GM18517 (cell line): Measurements from ENCODE around the gene BCAN.
"Not testable (repeated sequence)": the region's sequence is repeated elsewhere in the genome, so short reads cannot be mapped to it uniquely, and the experiment has no call there.

Experiments
- ATAC-seq: cut with Tn5 transposase; IDR thresholded peaks from one replicate; pipeline ENCODE4 v1.9.1; 2021; ENCODE audit warnings: mild to moderate bottlenecking, moderate library complexity; ENCODE audit not compliant: unreplicated experiment

Gene BCAN, protein sequence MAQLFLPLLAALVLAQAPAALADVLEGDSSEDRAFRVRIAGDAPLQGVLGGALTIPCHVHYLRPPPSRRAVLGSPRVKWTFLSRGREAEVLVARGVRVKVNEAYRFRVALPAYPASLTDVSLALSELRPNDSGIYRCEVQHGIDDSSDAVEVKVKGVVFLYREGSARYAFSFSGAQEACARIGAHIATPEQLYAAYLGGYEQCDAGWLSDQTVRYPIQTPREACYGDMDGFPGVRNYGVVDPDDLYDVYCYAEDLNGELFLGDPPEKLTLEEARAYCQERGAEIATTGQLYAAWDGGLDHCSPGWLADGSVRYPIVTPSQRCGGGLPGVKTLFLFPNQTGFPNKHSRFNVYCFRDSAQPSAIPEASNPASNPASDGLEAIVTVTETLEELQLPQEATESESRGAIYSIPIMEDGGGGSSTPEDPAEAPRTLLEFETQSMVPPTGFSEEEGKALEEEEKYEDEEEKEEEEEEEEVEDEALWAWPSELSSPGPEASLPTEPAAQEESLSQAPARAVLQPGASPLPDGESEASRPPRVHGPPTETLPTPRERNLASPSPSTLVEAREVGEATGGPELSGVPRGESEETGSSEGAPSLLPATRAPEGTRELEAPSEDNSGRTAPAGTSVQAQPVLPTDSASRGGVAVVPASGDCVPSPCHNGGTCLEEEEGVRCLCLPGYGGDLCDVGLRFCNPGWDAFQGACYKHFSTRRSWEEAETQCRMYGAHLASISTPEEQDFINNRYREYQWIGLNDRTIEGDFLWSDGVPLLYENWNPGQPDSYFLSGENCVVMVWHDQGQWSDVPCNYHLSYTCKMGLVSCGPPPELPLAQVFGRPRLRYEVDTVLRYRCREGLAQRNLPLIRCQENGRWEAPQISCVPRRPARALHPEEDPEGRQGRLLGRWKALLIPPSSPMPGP

DNA sequence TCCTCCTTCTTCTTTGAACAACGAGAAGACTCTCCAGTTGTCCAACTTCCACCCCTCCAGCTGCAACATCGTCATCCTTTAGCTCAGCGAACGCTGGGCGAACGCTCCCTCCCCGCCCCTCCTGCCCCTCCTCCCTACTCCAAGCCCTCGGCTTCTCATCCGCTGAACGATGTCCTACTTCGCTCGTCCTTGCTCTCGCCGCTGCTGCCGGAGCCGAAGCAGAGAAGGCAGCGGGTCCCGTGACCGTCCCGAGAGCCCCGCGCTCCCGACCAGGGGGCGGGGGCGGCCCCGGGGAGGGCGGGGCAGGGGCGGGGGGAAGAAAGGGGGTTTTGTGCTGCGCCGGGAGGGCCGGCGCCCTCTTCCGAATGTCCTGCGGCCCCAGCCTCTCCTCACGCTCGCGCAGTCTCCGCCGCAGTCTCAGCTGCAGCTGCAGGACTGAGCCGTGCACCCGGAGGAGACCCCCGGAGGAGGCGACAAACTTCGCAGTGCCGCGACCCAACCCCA, at the start of gene BCAN:
BCAN (plus strand) TSS at position 357 of the 504 bp plus-strand sequence. CDS start 3,938 bp downstream, outside the sequence.
- ATAC-seq, result no peak

DNA sequence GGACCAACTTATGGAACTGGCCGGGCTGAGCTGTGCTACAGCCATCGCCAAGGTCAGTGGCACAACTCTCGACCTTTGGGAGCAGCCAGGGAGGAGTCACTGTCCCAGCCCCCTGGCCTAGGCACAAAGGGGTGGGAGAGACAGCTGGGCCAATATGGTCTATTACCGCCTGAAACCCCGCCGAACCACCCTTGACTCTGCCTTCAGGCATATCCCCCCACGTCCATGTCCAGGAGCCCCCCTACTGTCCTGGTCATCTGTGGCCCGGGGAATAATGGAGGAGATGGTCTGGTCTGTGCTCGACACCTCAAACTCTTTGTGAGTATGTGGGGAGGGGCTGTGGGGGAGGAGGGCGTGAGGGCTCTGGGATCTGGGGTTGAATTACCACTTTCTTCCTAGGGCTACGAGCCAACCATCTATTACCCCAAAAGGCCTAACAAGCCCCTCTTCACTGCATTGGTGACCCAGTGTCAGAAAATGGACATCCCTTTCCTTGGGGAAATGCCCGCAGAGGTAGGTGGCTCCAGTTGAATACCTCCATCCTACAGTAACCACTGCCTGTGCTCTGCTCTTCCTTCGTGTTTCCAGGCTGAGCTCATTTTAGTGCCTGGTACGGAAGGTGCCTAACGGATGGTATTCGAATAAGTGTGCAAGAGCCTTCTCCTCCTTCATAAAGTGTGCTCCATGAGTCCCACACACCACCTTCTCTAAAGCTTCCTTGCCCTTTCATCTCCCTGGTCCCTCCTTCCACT, 49.6 kb upstream of the BCAN start:
- no peak for ATAC-seq

DNA sequence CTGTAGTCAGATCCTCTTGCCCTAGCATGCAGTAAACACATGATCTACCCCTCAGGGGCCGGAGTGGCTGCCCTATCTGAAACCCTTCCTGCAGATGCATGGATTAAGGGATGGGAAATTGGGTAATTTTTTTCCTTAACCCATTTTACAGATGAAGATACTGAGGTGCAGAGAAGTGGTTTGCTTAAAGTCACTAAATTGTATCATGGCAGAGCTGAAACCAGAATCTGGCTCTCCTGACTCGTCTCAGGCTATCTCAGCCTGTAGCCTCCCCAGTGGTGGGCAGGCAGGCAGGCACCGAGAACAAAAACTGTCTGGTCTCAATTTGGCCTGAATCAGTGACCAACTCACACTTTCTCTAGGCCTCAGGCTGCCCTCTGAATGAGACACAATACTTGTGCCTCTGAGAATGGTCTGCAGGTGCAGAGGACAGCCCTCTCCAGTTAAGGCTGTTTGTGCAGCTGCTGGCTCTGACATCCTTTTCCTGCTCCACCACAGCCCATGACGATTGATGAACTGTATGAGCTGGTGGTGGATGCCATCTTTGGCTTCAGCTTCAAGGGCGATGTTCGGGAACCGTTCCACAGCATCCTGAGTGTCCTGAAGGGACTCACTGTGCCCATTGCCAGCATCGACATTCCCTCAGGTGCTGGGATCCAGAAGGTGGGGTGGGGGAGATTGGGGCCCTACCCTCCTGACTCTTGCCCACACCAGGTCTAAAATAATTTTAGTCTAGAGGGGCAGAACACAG, 48.8 kb upstream of the BCAN start:
- no peak for ATAC-seq

DNA sequence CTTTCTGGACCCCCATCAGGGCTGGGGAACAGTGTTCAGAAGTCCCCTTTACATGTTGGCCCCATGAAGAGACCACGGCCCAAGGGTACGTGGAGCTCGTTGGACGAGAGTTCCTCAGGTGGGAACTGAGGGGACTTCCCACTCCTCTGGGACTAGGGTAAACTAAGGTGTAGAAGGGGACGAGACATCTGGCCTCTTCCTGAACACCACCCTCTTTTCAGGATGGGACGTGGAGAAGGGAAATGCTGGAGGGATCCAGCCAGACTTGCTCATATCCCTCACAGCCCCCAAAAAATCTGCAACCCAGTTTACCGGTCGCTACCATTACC, 48.3 kb upstream of the BCAN start:
- no peak for ATAC-seq

DNA sequence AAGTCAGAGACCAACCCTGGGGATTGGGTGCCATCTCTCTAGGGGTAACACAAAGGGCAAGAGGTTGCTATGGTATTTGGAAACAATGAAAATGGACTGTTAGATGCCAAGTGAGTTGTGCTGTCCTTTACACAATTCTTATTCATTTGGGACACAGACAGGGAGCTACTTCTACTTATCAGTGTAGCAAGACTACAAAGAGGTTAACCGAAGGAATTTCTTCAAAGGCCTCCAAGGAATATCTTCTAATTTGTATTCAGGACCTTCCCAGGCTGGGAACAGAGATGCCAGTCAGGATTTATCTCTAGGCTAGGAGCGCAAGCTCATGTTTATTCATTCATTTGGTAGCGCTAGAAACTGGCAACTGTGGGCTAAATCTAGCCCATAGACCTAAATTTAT, 47.7 kb upstream of the BCAN start:
- ATAC-seq, result no peak

DNA sequence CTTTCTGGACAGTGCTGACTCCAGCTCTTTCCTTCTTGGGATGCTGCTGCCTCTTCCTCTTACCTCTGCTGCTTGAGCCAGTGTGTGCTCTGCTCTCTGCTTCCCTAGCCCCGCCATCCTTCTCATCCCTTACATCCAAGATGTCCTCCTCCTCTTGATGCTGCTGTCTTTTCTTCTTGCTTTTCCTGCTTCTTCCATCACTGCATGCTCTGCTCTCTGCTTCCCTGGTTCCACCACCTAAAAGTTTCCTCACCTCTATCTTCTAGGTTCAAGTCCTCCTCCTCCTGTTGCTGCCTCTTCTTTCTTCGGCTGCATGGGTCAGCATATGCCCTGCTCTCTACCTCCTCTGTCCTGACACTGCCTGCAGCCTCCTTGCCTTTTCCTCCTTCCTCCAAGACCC, 46.9 kb upstream of the BCAN start:
- no peak for ATAC-seq

DNA sequence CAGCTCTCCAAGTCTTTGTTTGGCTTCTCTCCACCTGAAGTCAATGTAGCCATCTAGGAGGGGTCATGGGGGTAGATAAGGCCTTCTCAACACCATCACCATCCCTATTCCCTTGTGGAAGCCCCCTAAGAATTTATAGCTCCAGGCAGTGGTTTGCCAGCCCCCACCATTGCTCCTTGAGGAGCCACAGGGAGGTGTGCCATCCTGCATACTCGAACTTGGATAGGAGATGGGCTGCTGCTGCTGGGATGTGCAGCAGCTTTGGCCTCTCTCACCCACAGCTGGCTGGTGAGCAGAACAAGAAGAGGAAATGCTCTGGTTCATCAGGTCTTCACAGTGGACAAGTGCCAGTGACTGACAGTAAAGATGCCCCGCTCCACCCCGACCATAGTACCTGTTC, 45.5 kb upstream of the BCAN start:
- no peak for ATAC-seq

DNA sequence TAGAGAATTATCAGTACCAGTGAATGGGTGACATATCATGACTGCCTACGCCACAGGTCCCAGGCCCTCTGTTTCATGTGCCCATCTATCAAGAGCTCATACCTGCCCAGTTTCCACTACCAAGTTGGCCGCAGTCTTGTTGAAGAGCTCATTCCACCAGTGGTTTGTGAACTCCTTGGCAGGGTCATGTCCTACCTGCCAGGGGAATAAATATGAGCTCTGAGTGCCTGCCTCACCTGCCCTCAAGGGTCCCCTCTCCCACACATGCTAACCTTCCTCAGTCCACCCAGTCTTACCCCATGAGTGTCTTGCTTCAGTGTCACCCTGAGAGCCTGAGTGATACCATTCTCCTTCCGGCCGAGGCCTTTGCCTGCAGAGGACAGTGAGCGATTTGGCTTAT, 43.8 kb upstream of the BCAN start:
- no peak for ATAC-seq

DNA sequence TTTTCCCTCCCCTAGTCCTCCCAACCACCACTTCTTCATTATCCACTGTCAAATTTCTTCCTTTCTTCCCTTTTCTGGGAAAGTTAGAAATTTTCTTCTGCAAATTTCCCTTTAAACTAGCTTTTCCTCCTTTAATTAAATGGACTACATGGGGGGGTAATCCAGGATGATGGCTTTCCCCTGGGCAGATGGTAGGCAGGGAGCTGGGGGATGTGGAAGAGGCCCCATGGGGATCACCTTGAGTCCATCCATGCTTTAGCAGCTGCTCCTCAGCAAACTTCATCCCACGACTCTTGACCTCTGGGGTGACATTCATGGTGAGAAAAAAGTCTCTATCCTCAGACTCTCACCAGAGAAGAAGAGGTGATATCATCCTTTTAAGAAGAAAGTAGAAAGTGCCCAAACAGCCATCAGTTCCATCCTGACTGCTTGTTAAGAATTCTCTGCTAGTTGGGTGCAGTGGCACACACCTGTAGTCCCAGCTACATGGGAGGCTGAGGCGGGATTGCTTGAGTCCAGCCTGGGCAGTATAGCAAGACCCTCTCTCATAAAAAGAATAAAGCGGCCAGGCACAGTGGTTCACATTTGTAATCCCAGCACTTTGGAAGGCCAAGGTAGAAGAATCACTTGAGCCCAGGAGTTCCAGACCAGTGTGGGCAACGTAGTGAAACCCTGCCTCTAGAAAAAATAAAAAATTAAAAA, 43.0 kb upstream of the BCAN start:
- ATAC-seq, result no peak

DNA sequence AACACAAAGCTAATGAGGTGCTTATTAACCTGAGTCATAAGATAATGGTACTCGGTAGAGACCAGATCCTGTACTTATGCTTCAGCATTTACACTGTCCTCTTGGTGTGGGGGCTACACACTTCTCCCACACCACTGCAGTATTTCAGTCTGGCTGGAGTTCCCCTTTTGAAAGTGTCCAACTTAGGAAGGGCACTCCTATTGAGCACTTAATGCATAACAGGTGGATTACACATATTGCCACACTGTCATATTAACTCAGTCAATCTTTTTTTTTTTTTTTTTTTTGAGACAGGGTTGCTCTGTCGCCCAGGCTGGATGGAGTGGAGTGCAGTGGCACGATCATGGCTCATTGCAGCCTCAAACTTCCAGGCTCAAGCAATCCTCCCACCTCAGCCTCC, 42.1 kb upstream of the BCAN start:
- no peak for ATAC-seq

DNA sequence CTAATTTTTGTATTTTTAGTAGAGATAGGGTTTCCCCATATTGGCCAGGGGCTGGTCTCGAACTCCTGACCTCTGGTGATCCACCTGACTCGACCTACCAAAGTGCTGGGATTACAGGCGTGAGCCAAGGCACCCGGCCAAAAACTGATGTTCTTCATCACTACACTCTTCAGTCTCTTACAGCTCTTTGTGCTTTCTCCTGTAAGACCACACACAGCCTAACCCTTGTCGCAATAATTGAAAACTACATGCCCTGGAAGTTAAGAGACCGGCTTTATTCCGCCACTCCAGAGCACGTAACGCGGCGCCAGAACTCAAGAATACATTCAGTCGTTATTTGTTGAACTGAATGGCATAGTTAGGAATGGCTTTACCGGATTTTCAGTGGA, 41.2 kb upstream of the BCAN start:
- ATAC-seq, result no peak

DNA sequence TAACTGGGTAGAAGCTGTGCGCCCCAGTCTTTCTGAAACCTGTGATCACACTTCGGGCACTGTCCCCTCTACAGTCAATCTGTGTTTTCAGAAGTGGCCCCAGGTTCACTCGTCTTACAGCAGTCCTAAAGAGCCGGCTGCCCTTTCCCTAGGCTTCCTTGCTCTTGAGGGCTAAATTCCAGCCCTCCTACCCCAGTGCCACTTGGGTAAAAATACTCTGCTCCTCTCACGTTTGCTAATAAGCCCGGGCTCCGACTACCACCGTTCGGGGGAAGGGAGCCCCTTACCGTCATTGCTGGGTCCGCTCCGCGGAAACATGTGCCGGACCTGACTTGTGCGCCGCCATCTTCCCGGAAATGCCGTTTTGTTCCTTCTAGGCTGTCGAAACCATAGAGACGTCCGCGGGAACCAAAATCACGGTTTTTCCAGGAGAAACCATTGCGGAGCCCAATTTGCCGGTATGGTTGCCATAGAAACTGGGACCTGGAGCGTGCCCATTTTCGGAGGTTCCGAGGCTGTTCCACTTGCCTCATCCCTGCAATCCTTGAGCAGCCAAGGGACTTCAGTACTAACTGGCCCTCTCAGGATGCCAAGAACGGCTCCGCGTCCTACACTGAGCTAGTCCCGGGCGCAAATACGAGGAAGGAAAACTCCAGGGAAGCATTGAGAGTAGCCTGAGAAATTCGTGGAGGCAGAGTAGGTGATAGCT, 40.6 kb upstream of the BCAN start, which contains the start of gene GPATCH4:
GPATCH4 (minus strand) TSS at position 358 of the 709 bp plus-strand sequence.
- ATAC-seq, result peak; percentile 50

DNA sequence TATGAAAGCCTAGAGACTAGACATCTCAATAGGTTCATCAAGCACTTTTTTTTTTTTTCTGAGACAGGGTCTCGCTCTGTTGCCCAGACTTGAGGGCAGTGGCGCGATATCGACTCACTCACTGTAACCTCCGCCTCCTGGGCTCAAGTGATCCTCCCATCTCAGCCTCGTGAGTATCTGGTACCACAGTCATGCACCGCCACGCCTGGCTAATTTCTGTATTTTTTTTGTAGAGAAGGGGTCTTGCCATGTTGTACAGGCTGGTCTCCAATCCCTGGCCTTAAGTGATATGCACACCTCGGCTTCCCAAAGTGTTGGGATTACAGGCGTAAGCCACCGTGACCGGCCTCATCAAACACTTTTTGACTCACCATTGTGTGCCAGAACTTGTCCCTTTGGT, 40.0 kb upstream of the BCAN start:
- ATAC-seq, result peak; percentile 22

DNA sequence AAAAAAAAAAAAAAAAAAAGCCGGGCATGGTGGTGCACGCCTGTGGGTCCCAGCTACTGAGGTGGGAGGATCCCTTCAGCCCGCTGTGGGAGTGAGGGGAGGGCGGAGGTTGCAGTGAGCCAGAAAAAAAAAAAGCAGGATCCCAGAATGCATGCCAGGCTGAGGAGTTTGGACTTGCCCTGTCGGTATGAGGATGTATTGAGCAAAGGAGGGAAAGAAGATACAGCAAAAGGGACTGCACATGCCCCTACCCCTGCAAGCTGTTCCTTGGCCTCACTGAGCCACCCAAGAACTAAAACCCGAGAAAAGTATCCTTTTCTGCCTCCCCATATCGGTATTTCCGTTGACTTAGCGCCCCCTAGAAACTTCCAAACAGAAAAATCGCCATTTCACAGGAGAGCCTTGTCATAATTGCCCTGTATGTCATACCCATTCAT, 39.3 kb upstream of the BCAN start:
- no peak for ATAC-seq

DNA sequence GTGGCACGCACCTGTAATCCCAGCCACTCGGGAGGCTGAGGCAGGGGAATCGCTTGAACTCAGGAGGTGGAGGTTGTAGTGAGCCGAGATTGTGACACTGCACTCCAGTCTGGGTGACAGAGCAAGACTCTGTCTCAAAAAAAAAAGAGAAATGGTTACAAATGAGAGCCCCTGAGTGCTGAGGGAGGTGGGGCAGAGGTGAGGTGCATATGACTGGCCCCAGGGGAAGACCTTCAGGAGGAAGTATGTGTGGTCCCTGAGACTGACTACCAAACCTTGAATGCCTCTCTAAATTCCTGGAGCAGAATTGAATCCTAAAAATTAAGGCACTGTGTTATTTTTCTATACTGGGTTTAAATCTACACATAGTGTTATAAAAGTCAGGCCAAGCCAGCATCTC, 34.6 kb upstream of the BCAN start:
- ATAC-seq, result not testable (repeated sequence)

DNA sequence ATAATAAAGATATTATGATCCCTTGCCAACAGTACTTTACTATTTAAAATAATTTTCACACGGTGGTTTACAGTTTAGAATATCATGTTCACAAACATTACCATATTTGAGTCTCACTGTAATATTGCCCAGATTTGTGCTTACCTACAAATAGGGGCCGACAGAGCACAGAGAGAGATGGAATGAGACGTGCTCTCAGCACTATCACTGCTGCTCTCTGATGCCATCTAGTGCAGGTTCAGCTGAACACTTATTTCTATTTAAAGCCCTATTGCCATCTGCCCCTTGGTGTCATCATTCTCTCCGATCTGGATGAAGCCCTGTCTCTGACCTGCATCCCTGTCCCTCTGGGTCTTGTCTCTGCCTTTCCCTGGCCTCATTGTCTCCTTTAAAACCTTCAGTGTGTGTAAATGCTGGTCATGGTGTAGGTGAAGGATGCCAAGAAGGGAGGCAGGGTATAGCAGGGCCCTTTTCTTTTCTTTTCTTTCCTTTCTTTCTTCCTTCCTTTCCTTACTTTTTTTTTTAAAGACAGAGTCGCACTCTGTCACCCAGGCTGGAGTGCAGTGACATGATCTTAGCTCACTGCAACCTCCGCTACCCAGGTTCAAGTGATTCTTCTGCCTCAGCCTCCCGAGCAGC, 33.8 kb upstream of the BCAN start:
- peak; percentile 76 for ATAC-seq

DNA sequence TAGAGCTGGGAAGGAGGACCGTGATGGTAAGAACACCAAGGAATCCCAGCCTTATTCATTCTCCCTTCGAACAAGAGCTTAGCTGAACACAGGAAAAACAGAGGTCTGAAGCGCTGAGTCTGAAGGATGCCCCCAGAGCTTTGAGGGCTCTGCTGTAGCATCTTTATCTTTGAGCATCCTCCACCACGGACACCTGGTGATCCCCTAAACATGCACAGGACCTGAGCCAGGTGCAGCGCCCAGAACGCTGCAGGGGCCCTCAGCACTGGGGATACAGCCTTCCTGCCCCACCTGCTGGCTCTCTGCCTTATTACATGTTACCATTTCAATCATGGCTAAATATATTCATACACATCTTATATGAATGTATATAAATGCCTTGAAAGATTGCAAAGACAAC, 32.9 kb upstream of the BCAN start:
- no peak for ATAC-seq

DNA sequence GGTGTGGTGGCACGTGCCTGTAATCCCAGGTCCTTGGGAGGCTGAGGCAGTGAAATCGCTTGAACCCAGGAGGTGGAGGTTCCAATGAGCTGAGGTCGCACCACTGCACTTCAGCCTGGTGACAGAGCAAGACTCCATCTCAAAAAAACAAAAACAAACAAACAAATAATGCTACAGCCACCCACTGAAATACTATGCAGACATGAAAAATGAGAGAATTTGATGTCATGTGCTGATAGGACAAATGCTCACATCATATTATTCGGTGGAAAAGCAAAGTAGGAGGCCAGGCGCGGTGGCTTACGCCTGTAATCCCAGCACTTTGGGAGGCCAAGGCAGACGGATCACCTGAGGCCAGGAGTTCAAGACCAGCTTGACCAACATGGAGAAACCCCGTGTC, 31.8 kb upstream of the BCAN start:
- not testable (repeated sequence) for ATAC-seq

DNA sequence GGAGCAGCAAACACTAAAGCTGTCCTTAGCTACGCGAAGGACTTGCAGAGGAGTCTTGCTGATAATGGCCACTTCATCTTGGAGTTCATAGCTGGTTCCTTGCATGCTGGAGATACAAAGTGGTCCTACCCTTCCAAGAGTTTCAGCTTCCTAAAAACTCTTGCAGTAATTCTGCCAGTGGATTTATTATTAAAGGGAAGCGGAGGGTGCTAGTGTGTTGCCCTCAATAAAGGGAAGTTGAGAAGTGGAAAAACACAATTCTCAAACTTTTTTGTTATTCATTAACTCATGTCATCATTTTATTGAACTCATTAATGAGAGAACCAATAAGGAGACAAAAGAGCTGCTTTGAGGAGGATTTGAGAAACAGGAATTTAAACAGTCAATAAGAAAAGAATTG, 29.3 kb upstream of the BCAN start:
- ATAC-seq, result no peak
